IPS DF 4.7 (cell line): ENCODE data around the gene MED9.

Experiments
- DNase-seq: peaks from one replicate; pipeline ENCODE4 v3.0.0-alpha.2; 2013; ENCODE audit warnings: low spot score; ENCODE audit errors: extremely low read depth

MED9 gene

DNA sequence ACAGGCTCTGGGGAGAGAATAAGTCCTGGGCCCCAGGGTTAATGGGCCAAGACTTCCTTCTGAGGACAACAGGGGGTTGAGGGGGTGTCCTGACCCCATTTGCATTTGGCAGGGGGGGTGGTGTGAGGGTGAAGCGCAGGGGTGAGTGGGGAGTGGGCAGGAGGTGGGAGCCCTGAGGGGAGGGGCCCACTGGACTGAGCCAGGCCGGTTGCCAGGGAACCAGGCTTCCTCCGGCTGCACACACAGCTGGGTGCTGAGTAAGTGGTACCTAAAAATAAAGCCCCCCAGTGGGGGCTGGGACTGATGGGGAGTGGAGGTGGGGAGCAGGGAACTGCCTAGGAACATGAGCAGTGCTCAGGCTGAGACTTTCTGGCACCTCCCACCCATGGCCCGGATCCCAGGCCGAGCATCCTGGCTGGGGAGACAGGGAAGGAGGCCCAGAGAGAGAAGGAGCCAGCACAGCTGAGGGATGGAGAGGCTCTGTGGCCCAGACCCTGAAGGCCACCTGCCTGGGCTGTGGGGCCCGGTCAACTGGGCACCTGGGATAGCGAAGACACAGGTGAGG is 26.8 kb downstream of the MED9 start:
- no peak for DNase-seq

DNA sequence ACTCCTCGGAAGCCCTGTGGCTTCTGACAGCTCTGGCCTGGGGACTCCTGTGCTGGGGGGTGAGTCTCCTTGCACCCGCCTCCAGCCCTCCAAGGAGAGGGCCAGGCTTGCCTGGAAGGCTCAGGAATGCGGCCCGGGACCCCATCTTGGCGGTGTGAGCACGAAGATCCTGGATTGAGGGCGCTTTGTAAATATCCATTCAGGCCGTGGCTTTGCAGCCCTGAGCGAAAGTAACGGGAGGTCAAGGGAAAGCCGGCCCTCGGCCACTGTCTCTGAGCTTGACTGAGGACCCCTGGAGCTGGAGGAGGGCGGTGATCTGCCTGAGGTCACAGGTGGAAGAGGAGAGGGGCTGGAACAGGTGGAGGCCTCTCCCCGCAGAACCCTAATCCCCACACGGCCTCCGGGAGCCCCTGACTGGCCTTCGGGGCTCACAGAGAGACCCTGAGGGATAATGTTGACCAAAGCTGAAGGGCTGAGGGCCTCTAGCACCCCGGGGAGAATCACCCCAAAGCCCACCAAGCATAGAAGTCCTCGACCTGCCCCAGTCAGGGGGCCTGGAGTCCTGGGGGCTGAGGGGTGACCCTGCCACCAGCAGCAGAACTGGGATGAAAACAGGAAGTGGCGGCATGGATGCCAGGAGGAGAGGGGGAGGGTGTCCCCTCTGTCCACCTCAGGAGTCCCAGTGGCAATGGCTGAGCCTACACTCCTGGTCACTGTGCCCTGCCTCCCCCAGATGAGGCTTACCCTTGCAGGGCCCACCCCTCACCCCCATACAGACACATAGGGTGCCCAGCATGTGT is 27.7 kb downstream of the MED9 start:
- no peak for DNase-seq

- DNase-seq: no peak
Observed at GRCh38 chr17:17505151-17505550, 28.4 kb downstream of the MED9 start.

DNA sequence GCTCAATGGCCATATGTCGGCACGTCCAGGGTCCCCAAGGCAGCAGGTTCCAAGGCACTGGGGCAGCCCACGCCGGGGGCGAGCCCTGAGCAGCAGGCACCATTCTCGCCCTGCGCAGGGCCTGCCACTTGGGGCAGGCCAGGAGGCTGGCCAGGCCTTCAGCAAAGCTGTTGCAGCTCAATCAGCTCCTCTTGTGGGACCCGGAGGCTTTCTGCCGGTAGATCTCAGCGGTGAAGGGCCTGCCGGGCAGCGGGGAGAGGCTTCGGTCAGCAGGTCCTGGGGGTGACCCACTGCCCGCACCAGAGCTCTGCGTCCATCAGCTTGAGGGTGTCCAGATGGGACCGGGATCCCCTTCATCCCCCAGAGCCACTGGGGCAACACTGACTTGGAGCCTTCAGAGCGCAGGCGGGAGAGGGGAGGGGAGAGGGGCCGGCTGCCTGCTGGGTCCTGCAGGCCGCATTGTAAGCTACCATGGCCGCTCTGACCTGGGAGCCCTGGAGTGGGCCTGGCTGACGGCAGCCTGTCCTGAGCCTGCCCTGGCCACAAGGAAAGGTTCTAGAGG is 28.9 kb downstream of the MED9 start:
- DNase-seq: no peak

- no peak for DNase-seq
Observed at GRCh38 chr17:17506181-17506741, 29.5 kb downstream of the MED9 start.

- DNase-seq: no peak
Observed at GRCh38 chr17:17506893-17507464, 30.2 kb downstream of the MED9 start.

GRCh38 chr17:17507465-17508011 is 30.7 kb downstream of the MED9 start:
- no peak for DNase-seq

DNA sequence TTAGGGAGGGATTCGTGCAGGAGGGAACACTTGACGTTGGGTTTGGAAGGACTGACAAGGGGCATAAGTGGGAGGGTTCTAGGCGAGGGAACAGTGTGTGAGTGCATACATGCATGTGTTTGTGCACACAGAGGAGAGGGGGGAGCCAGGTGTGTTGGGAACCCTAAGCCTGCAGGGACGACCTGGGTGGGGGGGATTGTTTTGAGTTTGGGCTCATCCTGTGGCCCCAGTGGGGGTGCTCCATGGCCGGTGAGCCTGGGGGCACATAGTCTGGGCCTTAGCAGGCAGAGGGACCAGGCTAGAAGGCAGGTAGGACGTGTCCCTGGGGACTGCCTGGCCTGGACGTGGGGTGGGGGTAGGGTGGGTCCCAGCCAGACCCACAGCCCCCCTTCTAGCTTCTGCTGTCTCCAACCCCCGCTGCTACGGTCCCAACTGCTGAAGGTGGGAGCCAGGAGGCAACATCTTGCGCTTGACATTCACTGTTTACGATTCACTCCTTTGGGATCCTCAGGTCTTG is 31.3 kb downstream of the MED9 start:
- DNase-seq: no peak

DNA sequence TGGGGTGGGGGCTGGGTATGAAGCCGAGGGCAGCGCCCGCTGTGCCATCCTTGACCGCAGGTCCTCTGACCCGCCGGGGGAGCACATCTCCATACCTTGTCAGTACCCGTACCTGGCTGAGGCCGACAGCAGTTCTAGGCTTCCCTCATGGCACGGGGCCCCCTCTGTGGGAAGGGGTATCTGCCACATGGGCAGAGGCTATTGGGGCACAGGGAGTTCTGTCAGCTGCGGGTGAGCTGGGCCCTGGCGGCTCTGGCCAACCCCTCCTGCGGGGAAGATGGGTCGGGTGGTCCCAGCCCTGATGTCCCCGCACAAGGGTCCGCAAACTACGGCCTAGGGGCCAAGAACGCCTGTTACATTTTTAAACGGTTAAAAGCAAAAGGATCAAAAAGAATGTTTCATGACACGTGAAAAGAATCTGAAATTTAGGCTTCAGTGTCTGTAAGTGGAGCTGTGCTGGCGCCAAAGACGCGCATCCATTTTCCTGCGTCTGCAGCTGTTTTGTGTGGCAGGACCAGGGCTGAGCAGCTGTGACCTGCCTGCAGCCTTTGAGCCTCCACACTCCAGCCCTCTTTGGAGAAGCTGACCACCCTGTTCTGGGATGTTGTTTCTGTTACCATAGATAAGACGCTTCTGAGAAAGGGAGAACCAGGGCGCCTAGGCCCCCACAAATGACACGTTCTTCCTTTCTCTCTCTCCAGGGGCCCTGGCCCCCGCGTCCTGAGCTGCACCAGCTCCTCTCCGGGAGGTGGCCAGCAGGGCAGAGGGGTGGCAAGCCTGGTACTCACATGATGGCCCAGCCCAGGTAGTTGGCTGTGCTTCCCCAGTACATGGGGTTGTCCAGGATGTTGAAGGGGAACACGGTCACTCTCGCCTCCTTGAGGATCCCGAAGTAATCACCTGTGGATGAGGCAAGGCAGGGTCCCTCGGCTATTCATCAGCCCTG is 32.1 kb downstream of the MED9 start:
- no peak for DNase-seq

DNA sequence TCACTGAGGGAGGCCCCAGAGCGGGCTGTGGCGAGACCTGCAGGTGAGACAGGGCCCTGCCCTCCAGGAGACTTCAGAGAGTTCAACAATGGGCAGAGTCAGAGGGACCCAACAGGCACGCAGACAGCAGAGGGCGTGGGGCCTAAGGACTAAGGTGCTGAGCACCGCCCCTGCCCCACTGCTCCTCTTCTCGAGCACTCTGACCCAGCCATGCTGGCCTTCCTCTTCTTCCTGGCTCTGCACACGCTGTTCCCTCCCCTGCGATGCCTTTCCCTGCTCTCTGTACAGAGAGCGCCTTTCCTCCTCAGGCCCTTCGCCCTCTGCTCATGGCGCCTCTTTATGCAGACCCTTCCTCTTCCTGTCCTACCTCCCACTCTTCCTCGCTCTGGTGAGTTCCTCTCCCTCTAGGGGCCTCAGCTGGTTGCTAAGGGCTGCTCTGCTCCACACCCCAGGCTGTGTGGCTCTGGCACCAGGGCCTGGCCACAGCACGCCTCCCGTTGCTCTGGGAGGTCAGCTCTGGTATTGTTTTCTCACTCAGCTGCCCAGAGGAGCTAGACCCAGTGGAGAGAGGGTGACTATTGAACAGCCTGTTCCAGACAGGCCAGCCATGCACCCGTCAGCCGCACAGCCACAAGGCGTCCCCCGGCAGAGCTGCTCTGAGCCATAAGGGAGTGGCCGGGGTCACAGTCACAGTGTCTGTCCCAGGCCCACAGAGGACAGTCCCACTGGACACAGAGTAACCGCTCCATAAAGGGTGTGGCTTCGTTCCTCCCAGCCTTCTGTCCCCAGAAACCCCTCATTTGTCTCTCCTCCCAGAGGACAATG is 33.0 kb downstream of the MED9 start:
- DNase-seq: no peak

DNA sequence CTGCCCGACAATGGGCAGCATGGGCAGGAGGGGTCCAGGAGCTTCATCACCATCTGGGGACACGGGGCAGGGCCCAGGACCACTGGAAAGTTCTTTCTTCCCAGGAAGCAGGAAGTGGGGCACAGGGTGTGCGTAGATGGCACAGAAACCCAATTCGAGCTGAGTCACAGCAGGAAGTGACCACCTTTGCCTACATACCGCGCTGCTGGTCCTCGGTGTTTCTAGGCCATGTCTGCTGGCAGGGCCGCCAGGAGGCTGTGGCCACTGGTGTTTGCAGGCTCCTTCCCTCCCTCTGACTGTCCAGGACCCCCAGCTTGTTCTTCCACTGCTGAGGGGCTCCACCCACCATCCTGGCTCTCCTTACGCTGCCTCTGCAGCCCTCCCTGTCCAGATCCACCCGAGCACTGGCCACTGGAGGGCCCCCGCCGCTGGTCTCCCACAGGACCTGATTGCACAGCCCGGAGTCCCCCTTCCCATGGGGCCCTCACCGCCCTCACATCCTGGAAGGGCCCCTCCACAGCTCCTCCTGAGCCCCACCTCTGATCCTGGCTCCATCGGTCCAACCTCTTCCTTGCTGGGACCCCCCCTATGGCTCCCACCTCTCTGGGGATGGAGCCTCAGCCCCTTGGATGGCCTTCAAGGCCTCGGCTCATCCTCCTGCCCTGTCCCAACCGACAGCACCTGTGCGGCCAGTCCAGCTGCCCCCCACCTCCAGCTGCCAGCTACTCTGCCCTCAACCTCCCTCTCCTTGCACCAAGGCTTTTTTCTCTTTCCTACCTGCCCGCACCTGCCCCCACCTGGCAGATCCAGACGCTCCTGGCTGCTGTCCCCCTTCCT is 33.9 kb downstream of the MED9 start:
- DNase-seq: no peak

DNA sequence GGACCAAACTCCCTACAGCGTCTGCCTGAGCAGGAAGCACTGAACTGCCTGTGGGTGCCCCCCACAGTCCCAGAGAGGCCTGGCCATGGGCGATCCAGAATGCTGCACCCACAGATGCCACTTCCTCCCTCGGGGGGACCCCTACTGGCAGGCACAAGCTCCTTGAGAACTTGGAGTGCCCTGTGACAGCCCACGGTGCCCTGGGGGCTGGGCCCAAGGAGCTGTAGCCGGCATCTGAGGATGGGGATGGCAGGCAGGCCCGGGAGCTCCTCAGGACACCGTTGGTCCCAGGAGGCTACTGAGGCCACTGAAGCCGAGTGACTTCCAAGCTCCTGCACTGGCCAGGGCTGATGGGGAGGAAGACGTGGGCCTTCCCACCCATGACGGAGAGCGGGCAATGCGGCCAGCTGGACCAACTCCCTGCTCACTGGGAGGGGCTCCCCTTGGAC is 34.5 kb downstream of the MED9 start:
- DNase-seq: no peak

- DNase-seq: no peak
Observed at GRCh38 chr17:17511881-17512858, 35.4 kb downstream of the MED9 start.

GRCh38 chr17:17512866-17513265 is 36.1 kb downstream of the MED9 start:
- no peak for DNase-seq

DNA sequence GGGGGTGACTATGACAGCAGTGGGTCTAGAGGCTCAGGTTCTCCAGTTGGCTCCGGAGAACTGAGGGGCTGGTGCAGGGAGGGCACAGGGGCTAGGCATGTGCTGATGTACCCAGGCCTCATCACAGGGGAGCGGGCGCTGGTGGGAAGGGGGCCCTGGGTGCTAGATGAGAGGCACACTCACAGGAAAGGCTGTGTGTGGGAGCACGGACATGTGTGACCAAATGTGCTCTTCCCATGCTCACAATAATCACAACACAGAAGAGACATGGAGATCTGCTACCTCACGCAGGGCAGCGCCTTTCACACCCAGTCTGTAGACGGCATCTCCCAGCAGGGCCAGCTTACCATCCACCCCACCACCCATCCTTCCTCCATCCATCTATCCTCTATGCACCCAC is 36.8 kb downstream of the MED9 start:
- DNase-seq: no peak

- no peak for DNase-seq
Observed at GRCh38 chr17:17514361-17514992, 37.7 kb downstream of the MED9 start.
